HepG2 (cell line): ENCODE measurements around the gene BPIFB6. TPM values are rescaled to one million over a fixed set of nuclear protein-coding genes. Genes with fewer than 3 reads are reported as not detected.

ENCODE experiments used
- ATAC-seq: fragments of 200-7000 bp; cut with Tn5 transposase; 3 replicates; pipeline ENCODE4 v1.9.1; 2020; ENCODE audit warnings: mild to moderate bottlenecking, moderate library complexity
- BruUV-seq: library from RNA; stranded (reverse); fragments of 400-500 nt; replicated peaks from 2 replicates; lab custom pipeline; 2021; lab: Mats Ljungman, UMichigan
- CTCF ChIA-PET: fragments of 300-600 bp; formaldehyde crosslinking; extraction: SDS; loops from one replicate; lab custom pipeline; 2021; ENCODE audit warnings: low total read pairs, inconsistent platforms, low intra/inter-chr PET ratio; lab: Yijun Ruan, JAX
- POLR2A ChIA-PET: fragments of 350-600 bp; sonication (Branson Sonifier 250); formaldehyde crosslinking; loops from one replicate; lab custom pipeline; 2020; ENCODE audit warnings: antibody characterized with exemption, inconsistent platforms; lab: Yijun Ruan, JAX
- DNase-seq: peaks from one replicate; pipeline ENCODE4 v3.0.0-alpha.2; 2015; ENCODE audit warnings: low spot score
- FAIRE-seq: peaks from 3 replicates; lab custom pipeline; 2011; peaks lifted over from hg19 to GRCh38; lab: Jason Lieb, UNC
- H2AFZ ChIP-seq: one replicate; pipeline ENCODE4 v1.6.1; 2011; ENCODE audit warnings: low read length, inconsistent platforms
- H3K27ac ChIP-seq: fragments of 300-600 bp; 3 replicates; pipeline ENCODE4 v1.8.0; 2011; ENCODE audit warnings: mixed run types, mild to moderate bottlenecking, mixed read lengths, low read length, inconsistent platforms; ENCODE audit not compliant: insufficient read depth; ENCODE audit errors: extremely low read length
- H3K27me3 ChIP-seq, 2 experiments: fragments of 200-600 bp in 1 of 2; 2 replicates in 1 of 2; 3 replicates in 1 of 2; pipeline versions ENCODE4 v1.6.0 to v1.8.0; 2011; ENCODE audit warnings: low read length in 2 of 2, mild to moderate bottlenecking in 2 of 2, moderate library complexity in 2 of 2, inconsistent platforms in 1 of 2; ENCODE audit not compliant: insufficient read depth in 2 of 2, control insufficient read depth in 1 of 2
- H3K36me3 ChIP-seq, 2 experiments: fragments of 200-600 bp in 1 of 2; replicated peaks in 1 of 2; 2 replicates in 1 of 2; 3 replicates in 1 of 2; pipeline versions ENCODE4 v1.5.1 to v1.8.0; 2011; ENCODE audit warnings: low read length in 2 of 2, inconsistent platforms in 1 of 2; ENCODE audit not compliant: insufficient read depth in 2 of 2, control insufficient read depth in 1 of 2
- H3K4me1 ChIP-seq: 2 replicates; pipeline ENCODE4 v1.5.1; 2012; ENCODE audit warnings: low read length, inconsistent platforms; ENCODE audit not compliant: insufficient read depth
- H3K4me2 ChIP-seq: 2 replicates; pipeline ENCODE4 v1.6.0; 2011; ENCODE audit warnings: low read depth, low read length, inconsistent platforms
- H3K4me3 ChIP-seq, 3 experiments: fragments of 200-600 bp in 1 of 3; sonication (generic), shearing (Covaris generic) in 1 of 3; replicated peaks in 1 of 3; 2 replicates each; pipeline ENCODE4 v1.5.1; 2011 to 2016; ENCODE audit warnings: low read length in 3 of 3, inconsistent platforms in 2 of 3, low read depth in 2 of 3, mild to moderate bottlenecking in 2 of 3, control low read depth in 1 of 3, mixed read lengths in 1 of 3; ENCODE audit not compliant: insufficient read depth in 1 of 3
- H3K79me2 ChIP-seq: one replicate; pipeline ENCODE4 v1.6.1; 2011; ENCODE audit warnings: low read length, inconsistent platforms; ENCODE audit not compliant: insufficient read depth
- H3K9ac ChIP-seq: 2 replicates; pipeline ENCODE4 v1.6.0; 2011; ENCODE audit warnings: mild to moderate bottlenecking, low read depth, low read length, inconsistent platforms; ENCODE audit not compliant: insufficient read depth
- H3K9me3 ChIP-seq: 2 replicates; pipeline ENCODE4 v1.5.1; 2012; ENCODE audit warnings: mild to moderate bottlenecking, low read length
- H4K20me1 ChIP-seq: 2 replicates; pipeline ENCODE4 v1.6.0; 2011; ENCODE audit warnings: inconsistent platforms, mild to moderate bottlenecking, low read length, moderate library complexity; ENCODE audit not compliant: insufficient read depth
- CREB1 ChIP-seq, 2 experiments: fragments of 450-650 bp in 1 of 2; IDR thresholded peaks; 2 replicates each; pipeline ENCODE4 v1.6.1; 2016 to 2017; ENCODE audit warnings: control low read depth in 1 of 2, mild to moderate bottlenecking in 1 of 2, missing compliant biosample characterization in 1 of 2, missing genetic modification characterization in 1 of 2
- MAFF ChIP-seq: IDR thresholded peaks from 2 replicates; pipeline ENCODE4 v1.6.1; 2011; ENCODE audit warnings: low read depth, low read length, improper control_type of control experiment
- MAFK ChIP-seq, 2 experiments: IDR thresholded peaks in 1 of 2; conservative IDR thresholded peaks in 1 of 2; 2 replicates each; pipeline ENCODE4 v1.6.1; 2011; ENCODE audit warnings: improper control_type of control experiment in 2 of 2, low read length in 2 of 2
- MTERF4 ChIP-seq: sonication (generic); formaldehyde crosslinking; IDR thresholded peaks from 2 replicates; pipeline ENCODE4 v1.8.0; 2023; ENCODE audit warnings: mild to moderate bottlenecking, missing genetic modification reagents
- NFE2L2 ChIP-seq: fragments of 150-350 bp; IDR thresholded peaks from 2 replicates; pipeline ENCODE4 v1.6.1; 2014; ENCODE audit warnings: low read length
- PATZ1 ChIP-seq: sonication (generic); formaldehyde crosslinking; IDR thresholded peaks from 2 replicates; pipeline ENCODE4 v1.4.0; 2020; ENCODE audit warnings: missing genetic modification reagents
- REL ChIP-seq: sonication (generic); formaldehyde crosslinking; conservative IDR thresholded peaks from 2 replicates; pipeline ENCODE4 v1.8.0; 2022; ENCODE audit warnings: mild to moderate bottlenecking, missing genetic modification reagents, moderate library complexity
- REXO4 ChIP-seq: sonication (generic); formaldehyde crosslinking; IDR thresholded peaks from 2 replicates; pipeline ENCODE4 v1.8.0; 2022; ENCODE audit warnings: missing genetic modification reagents, mild to moderate bottlenecking, borderline replicate concordance
- SAFB2 ChIP-seq: sonication (generic); formaldehyde crosslinking; IDR thresholded peaks from 2 replicates; pipeline ENCODE4 v1.5.1; 2020; ENCODE audit warnings: missing genetic modification reagents, low read depth, mild to moderate bottlenecking, borderline replicate concordance
- TARDBP ChIP-seq: sonication (generic); formaldehyde crosslinking; IDR thresholded peaks from 2 replicates; pipeline ENCODE4 v1.8.0; 2022; ENCODE audit warnings: mild to moderate bottlenecking, missing genetic modification reagents
- ZMYM2 ChIP-seq: sonication (generic); formaldehyde crosslinking; IDR thresholded peaks from 2 replicates; pipeline ENCODE4 v1.8.0; 2022; ENCODE audit warnings: mild to moderate bottlenecking, missing genetic modification reagents
- ZNF124 ChIP-seq: sonication (generic); formaldehyde crosslinking; IDR thresholded peaks from 2 replicates; pipeline ENCODE4 v1.4.0; 2020; ENCODE audit warnings: missing genetic modification reagents
- WGBS: methylation state at CpG from one replicate; pipeline ENCODE4 v1.1.6; 2017; ENCODE audit warnings: low lambda C conversion rate; 5-methylcytosine and 5-hydroxymethylcytosine counted together
- in situ Hi-C: cut with HindIII; loops from 2 replicates; pipeline ENCODE4 v1.10.0; 2017; ENCODE audit warnings: low pct_unique_long_range_greater_than_20kb; ENCODE audit not compliant: extremely low pct_ligation_motif_present
- intact Hi-C: fragments of 100-400 bp; cut with micrococcal nuclease; formaldehyde crosslinking; loops from one replicate; pipeline ENCODE4 v1.10.0; 2022; ENCODE audit not compliant: unreplicated experiment
- polyA plus RNA-seq, 8 experiments: library from polyadenylated mRNA; depleted of rRNA in 3 of 8; stranded (reverse) in 7 of 8; unstranded in 1 of 8; fragments of >200 nt; fragmentation: Illumina TruSeq in 4 of 8; extraction: Trizol in 4 of 8; gene quantifications; 2 replicates each; pipeline versions ENCODE4 v1.2.1 to v1.2.3, GENCODE V29; 2011 to 2016; ENCODE audit warnings: low read depth in 4 of 8, missing spikeins in 1 of 8, mixed read lengths in 1 of 8; ENCODE audit not compliant: insufficient read depth in 1 of 8
- total RNA-seq, 5 experiments: library from RNA; depleted of rRNA; stranded (reverse); fragments of >200 nt; fragmentation: Illumina TruSeq; extraction: Trizol; gene quantifications; 2 replicates each; pipeline ENCODE4 v1.2.3, GENCODE V29; 2016; ENCODE audit warnings: low read depth in 1 of 5
- TF ChIP-seq, protein P1 (sequence below): sonication (generic); formaldehyde crosslinking; IDR thresholded peaks from 2 replicates; pipeline ENCODE4 v1.4.0; 2020; ENCODE audit warnings: missing genetic modification reagents

The BPIFB6 gene
- total and polyA plus RNA-seq, 2 of the 13 experiments (the other 11 are each of a cell fraction or from before 2014, with no cell fraction given): 0.13 to 1.7 TPM

DNA sequence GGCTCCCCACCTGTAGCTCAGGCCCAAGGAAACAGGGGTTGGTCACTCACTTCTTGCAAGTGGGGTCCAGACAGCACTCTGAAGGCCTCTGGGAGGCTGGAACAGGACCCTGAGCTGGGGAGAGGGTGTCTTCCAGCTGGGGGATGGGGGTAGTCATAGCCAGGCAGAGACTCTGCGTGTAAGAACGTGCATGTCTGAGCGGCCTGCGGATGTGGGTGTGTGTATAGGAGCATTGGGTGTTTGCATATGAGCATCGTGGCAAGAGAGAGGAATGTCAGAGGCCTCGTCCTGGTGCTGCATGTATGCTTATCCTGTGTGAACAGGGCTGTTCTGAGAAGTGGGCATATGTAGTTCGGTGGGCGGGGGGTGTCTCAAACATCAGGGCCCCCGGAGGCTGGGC lies 34.3 kb downstream of the BPIFB6 start (continued):
- TF ChIP-seq, protein P1, sequence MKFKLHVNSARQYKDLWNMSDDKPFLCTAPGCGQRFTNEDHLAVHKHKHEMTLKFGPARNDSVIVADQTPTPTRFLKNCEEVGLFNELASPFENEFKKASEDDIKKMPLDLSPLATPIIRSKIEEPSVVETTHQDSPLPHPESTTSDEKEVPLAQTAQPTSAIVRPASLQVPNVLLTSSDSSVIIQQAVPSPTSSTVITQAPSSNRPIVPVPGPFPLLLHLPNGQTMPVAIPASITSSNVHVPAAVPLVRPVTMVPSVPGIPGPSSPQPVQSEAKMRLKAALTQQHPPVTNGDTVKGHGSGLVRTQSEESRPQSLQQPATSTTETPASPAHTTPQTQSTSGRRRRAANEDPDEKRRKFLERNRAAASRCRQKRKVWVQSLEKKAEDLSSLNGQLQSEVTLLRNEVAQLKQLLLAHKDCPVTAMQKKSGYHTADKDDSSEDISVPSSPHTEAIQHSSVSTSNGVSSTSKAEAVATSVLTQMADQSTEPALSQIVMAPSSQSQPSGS (CRISPR knock-in tag): no peak
- TF ChIP-seq ZNF124 (CRISPR knock-in tag) (no peak), REL (CRISPR knock-in tag) (no peak), ZMYM2 (CRISPR knock-in tag) (no peak), TARDBP (CRISPR knock-in tag) (no peak)

DNA sequence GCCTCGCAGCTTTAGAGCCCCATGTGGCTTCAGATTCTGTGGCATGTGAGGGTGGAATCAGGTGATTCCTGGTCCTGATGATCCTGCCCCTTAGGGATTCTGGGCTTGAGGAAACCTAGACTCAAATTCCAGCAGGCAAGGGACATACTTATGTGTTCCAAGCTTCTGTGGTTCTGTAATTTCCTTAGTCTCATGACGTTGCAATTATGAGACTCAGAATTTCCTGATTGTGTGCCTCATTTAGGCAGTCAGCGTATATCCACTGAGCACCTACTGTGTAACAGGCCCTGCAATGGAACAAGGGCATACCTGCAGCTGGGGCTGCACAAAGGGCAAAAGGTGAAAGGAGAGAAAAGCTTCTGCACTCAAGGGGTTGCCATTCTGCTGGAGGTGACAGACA lies 36.4 kb downstream of the BPIFB6 start:
- Histone ChIP-seq H3K79me2 (no peaks in the 10 kb centered on the region), H3K9ac (no peak overlapping the region), H3K4me2 (no peak overlapping the region), H3K9me3 (no peaks in the 10 kb centered on the region), H3K36me3 (no peaks in the 10 kb centered on the region), H3K27ac (no peak overlapping the region), H3K4me1 (no peaks in the 10 kb centered on the region), H3K4me3 (no peak overlapping the region), H4K20me1 (no peaks in the 10 kb centered on the region), H2AFZ (no peak overlapping the region), H3K27me3 (peaks cover 10 to 71% of the 10 kb centered on the region in 2 experiments)
- ATAC-seq (no peak), DNase-seq (no peak), FAIRE-seq (peak; percentile 4)
- POLR2A ChIA-PET: no interaction called here
- intact Hi-C loops: no loop called here
- TF ChIP-seq MAFK (conservative IDR thresholded peaks at IDR 0.05 in 1 of 2, IDR thresholded peaks at IDR 0.05 in 1 of 2; ENCODE audit: low read length in 2 of 2): 0 out of 4 replicates have a peak, but pooled peaks of 1 of the 2 experiments have one; percentile 0
- TF ChIP-seq REXO4 (CRISPR knock-in tag): no peak
- TF ChIP-seq NFE2L2: 0 out of 2 replicates have a peak, but pooled peaks have one; percentile 9
- 0 out of 2 replicates have a peak, but pooled peaks have one; percentile 22 for TF ChIP-seq MTERF4
- no peak for TF ChIP-seq PATZ1 (CRISPR knock-in tag)
- peak; percentile 14; the same call in 1 of the 2 replicates for TF ChIP-seq MAFF
- TF ChIP-seq SAFB2 (CRISPR knock-in tag): no peak
- peak; percentile 38; the same call in 1 of the 2 replicates for TF ChIP-seq CREB1 (IDR thresholded peaks at IDR 0.05)
- TF ChIP-seq CREB1 (CRISPR knock-in tag; IDR thresholded peaks at IDR 0.05): no peak
- 28% methylated on average over 3 of the region's 3 CpGs for WGBS
- in situ Hi-C loops: no loop called here
- BruUV-seq: no TSS peak
- CTCF ChIA-PET: no interaction called here
